H1 (cell line): Measurements from ENCODE around the gene PAWR. TPM values are rescaled to one million over a fixed set of nuclear protein-coding genes. Genes with fewer than 3 reads are reported as not detected.

Source experiments
- CTCF ChIA-PET: fragments of 300-600 bp; sonication (Branson Sonifier 250); formaldehyde crosslinking; loops from one replicate; lab custom pipeline; 2021; ENCODE audit not compliant: partially characterized antibody; lab: Charles Lee
- POLR2A ChIA-PET: fragments of 300-600 bp; sonication (Branson Sonifier 250); formaldehyde crosslinking; loops from one replicate; lab custom pipeline; 2021; ENCODE audit warnings: inconsistent platforms; ENCODE audit not compliant: partially characterized antibody; lab: Charles Lee
- DNase-seq, 2 experiments: peaks; one replicate each; pipeline versions ENCODE4 v3.0.0 to v3.0.0-alpha.2; 2010 to 2022; ENCODE audit warnings: low spot score in 2 of 2, low read depth in 1 of 2, mixed read lengths in 1 of 2
- FAIRE-seq: peaks from 2 replicates; lab custom pipeline; 2011; peaks lifted over from hg19 to GRCh38; lab: Jason Lieb, UNC
- H2AFZ ChIP-seq: 2 replicates; pipeline ENCODE4 v1.8.1; 2012; ENCODE audit warnings: low read length, inconsistent platforms
- H2AK5ac ChIP-seq: 2 replicates; pipeline ENCODE4 v1.6.1; 2013; ENCODE audit warnings: low read depth, low read length
- H2BK120ac ChIP-seq: replicated peaks from 2 replicates; pipeline ENCODE3; 2013; ENCODE audit warnings: low read depth, low read length, inconsistent platforms
- H2BK12ac ChIP-seq: 2 replicates; pipeline ENCODE4 v1.6.1; 2013; ENCODE audit warnings: low read depth, low read length
- H2BK15ac ChIP-seq: 2 replicates; pipeline ENCODE4 v1.6.1; 2013; ENCODE audit warnings: low read length
- H2BK20ac ChIP-seq: 2 replicates; pipeline ENCODE4 v1.6.1; 2013; ENCODE audit warnings: low read length
- H2BK5ac ChIP-seq: 2 replicates; pipeline ENCODE4 v1.6.1; 2013; ENCODE audit warnings: low read depth, low read length
- H3K14ac ChIP-seq: 2 replicates; pipeline ENCODE4 v1.6.1; 2013; ENCODE audit warnings: inconsistent platforms; ENCODE audit not compliant: insufficient read length
- H3K18ac ChIP-seq: 2 replicates; pipeline ENCODE4 v1.6.1; 2013; ENCODE audit warnings: low read length; ENCODE audit errors: extremely low read depth
- H3K23ac ChIP-seq: 2 replicates; pipeline ENCODE4 v1.6.1; 2013; ENCODE audit warnings: inconsistent platforms; ENCODE audit not compliant: insufficient read length
- H3K23me2 ChIP-seq: 2 replicates; pipeline ENCODE4 v1.6.1; 2013; ENCODE audit warnings: low read depth, low read length
- H3K27ac ChIP-seq: 2 replicates; pipeline ENCODE4 v1.6.1; 2011; ENCODE audit warnings: low read depth, low read length, inconsistent platforms
- H3K27me3 ChIP-seq, 4 experiments: replicated peaks in 1 of 4; 1 replicate in 1 of 4; 2 replicates in 3 of 4; pipeline versions ENCODE4 v1.6.1 to v1.8.1; 2011 to 2013; ENCODE audit warnings: low read length in 3 of 4, mild to moderate bottlenecking in 3 of 4, inconsistent platforms in 2 of 4, mixed read lengths in 2 of 4, moderate library complexity in 1 of 4; ENCODE audit not compliant: control insufficient read depth in 3 of 4, insufficient read depth in 3 of 4; ENCODE audit errors: extremely low read depth in 1 of 4
- H3K36me3 ChIP-seq, 4 experiments: 2 replicates each; pipeline versions ENCODE4 v1.6.1 to v1.8.1; 2011 to 2013; ENCODE audit warnings: mild to moderate bottlenecking in 4 of 4, low read length in 3 of 4, moderate library complexity in 2 of 4, control low read depth in 1 of 4, inconsistent platforms in 1 of 4; ENCODE audit not compliant: insufficient read depth in 4 of 4, control insufficient read depth in 2 of 4
- H3K4ac ChIP-seq: replicated peaks from 2 replicates; pipeline ENCODE3; 2013; ENCODE audit warnings: low read length, low read depth, mixed read lengths, inconsistent platforms; ENCODE audit not compliant: insufficient read length
- H3K4me1 ChIP-seq, 4 experiments: replicated peaks in 1 of 4; 1 replicate in 1 of 4; 2 replicates in 3 of 4; pipeline versions ENCODE4 v1.6.1 to v1.8.1; 2011 to 2013; ENCODE audit warnings: low read length in 3 of 4, inconsistent platforms in 2 of 4, mixed read lengths in 1 of 4; ENCODE audit not compliant: insufficient read depth in 4 of 4, control insufficient read depth in 3 of 4
- H3K4me2 ChIP-seq, 2 experiments: 2 replicates each; pipeline versions ENCODE4 v1.6.1 to v1.8.1; 2011 to 2013; ENCODE audit warnings: low read depth in 2 of 2, low read length in 2 of 2, control low read depth in 1 of 2, inconsistent platforms in 1 of 2, mild to moderate bottlenecking in 1 of 2; ENCODE audit not compliant: insufficient read depth in 1 of 2
- H3K4me3 ChIP-seq, 4 experiments: fragments of 200-600, 300-600 bp in 1 of 4; sonication (generic), shearing (Covaris generic), sonication (Bioruptor Twin) in 1 of 4; 2 replicates each; pipeline versions ENCODE4 v1.5.1 to v1.8.1; 2011 to 2016; ENCODE audit warnings: low read length in 4 of 4, low read depth in 3 of 4, control low read depth in 2 of 4, inconsistent platforms in 2 of 4, mild to moderate bottlenecking in 2 of 4, mixed read lengths in 1 of 4, moderate library complexity in 1 of 4; ENCODE audit not compliant: insufficient read depth in 2 of 4; ENCODE audit errors: extremely low read depth in 1 of 4
- H3K56ac ChIP-seq: replicated peaks from 2 replicates; pipeline ENCODE3; 2013; ENCODE audit warnings: low read depth, mild to moderate bottlenecking, mixed read lengths, low read length, inconsistent platforms; ENCODE audit not compliant: insufficient read length
- H3K79me1 ChIP-seq: 2 replicates; pipeline ENCODE4 v1.6.1; 2013; ENCODE audit warnings: low read depth, low read length, control low read depth
- H3K79me2 ChIP-seq, 2 experiments: 2 replicates each; pipeline versions ENCODE4 v1.6.1 to v1.8.1; 2012 to 2013; ENCODE audit warnings: low read length in 2 of 2, mild to moderate bottlenecking in 2 of 2, inconsistent platforms in 1 of 2; ENCODE audit not compliant: insufficient read depth in 2 of 2, control insufficient read depth in 1 of 2
- H3K9ac ChIP-seq, 4 experiments: replicated peaks in 1 of 4; 1 replicate in 1 of 4; 2 replicates in 3 of 4; pipeline versions ENCODE4 v1.6.1 to v1.8.1; 2011 to 2013; ENCODE audit warnings: low read depth in 3 of 4, low read length in 3 of 4, control low read depth in 2 of 4, mild to moderate bottlenecking in 2 of 4, moderate library complexity in 2 of 4, inconsistent platforms in 1 of 4; ENCODE audit errors: extremely low read depth in 1 of 4
- H3K9me3 ChIP-seq, 2 experiments: 2 replicates each; pipeline versions ENCODE4 v1.6.1 to v1.8.1; 2012 to 2013; ENCODE audit warnings: mild to moderate bottlenecking in 2 of 2, moderate library complexity in 2 of 2, control low read depth in 1 of 2, inconsistent platforms in 1 of 2, low read depth in 1 of 2, low read length in 1 of 2, mixed read lengths in 1 of 2; ENCODE audit not compliant: insufficient read depth in 2 of 2
- H4K20me1 ChIP-seq, 2 experiments: replicated peaks in 1 of 2; 2 replicates each; pipeline versions ENCODE3 to v1.8.1; 2011 to 2013; ENCODE audit warnings: inconsistent platforms in 2 of 2, low read length in 2 of 2, mild to moderate bottlenecking in 1 of 2; ENCODE audit not compliant: insufficient read depth in 2 of 2, control insufficient read depth in 1 of 2
- H4K5ac ChIP-seq: 2 replicates; pipeline ENCODE4 v1.6.1; 2013; ENCODE audit warnings: low read length, low read depth, mixed read lengths, inconsistent platforms; ENCODE audit not compliant: insufficient read length
- H4K8ac ChIP-seq: 2 replicates; pipeline ENCODE4 v1.8.0; 2013; ENCODE audit warnings: mild to moderate bottlenecking, moderate library complexity, low read length, inconsistent platforms; ENCODE audit not compliant: insufficient read depth; ENCODE audit errors: extremely low read depth
- H4K91ac ChIP-seq: replicated peaks from 2 replicates; pipeline ENCODE3; 2013; ENCODE audit warnings: low read length, mixed read lengths, inconsistent platforms; ENCODE audit not compliant: insufficient read length
- BCL11A ChIP-seq, 2 experiments: IDR thresholded peaks; one replicate each; pipeline ENCODE4 v1.6.1; 2011; ENCODE audit warnings: low read depth in 2 of 2, low read length in 2 of 2, mild to moderate bottlenecking in 2 of 2
- BRCA1 ChIP-seq: IDR thresholded peaks from 2 replicates; pipeline ENCODE4 v1.6.1; 2012; ENCODE audit warnings: low read depth, low read length, improper control_type of control experiment
- CEBPB ChIP-seq: IDR thresholded peaks from 2 replicates; pipeline ENCODE4 v1.6.1; 2012; ENCODE audit warnings: low read depth, low read length
- E2F6 ChIP-seq: IDR thresholded peaks from 2 replicates; pipeline ENCODE4 v1.6.1; 2012; ENCODE audit warnings: inconsistent platforms
- EGR1 ChIP-seq: IDR thresholded peaks from 2 replicates; pipeline ENCODE4 v1.6.1; 2011; ENCODE audit warnings: low read depth, low read length, borderline replicate concordance
- JUN ChIP-seq: IDR thresholded peaks from 2 replicates; pipeline ENCODE4 v1.6.1; 2011; ENCODE audit warnings: low read depth, mild to moderate bottlenecking, improper control_type of control experiment, low read length
- KDM5A ChIP-seq: fragments of 200-600 bp; IDR thresholded peaks from 2 replicates; pipeline ENCODE4 v1.7.1; 2012; ENCODE audit warnings: mild to moderate bottlenecking, low read length, inconsistent platforms, mixed read lengths
- POLR2A ChIP-seq, 2 experiments: IDR thresholded peaks; 1 replicate in 1 of 2; 2 replicates in 1 of 2; pipeline ENCODE4 v1.6.1; 2011; ENCODE audit warnings: low read depth in 2 of 2, low read length in 2 of 2, mild to moderate bottlenecking in 2 of 2; ENCODE audit errors: control extremely low read depth in 1 of 2
- POLR2AphosphoS5 ChIP-seq: IDR thresholded peaks from 2 replicates; pipeline ENCODE4 v1.6.1; 2011; ENCODE audit warnings: low read depth, low read length
- POU5F1 ChIP-seq: IDR thresholded peaks from 2 replicates; pipeline ENCODE4 v1.6.1; 2011; ENCODE audit warnings: low read depth, mild to moderate bottlenecking, low read length, moderate library complexity
- RNF2 ChIP-seq: fragments of 200-900, 300-1000 bp; sonication (generic); IDR thresholded peaks from 2 replicates; pipeline ENCODE4 v1.7.1; 2016; ENCODE audit warnings: borderline replicate concordance, low read depth, mild to moderate bottlenecking, antibody characterized with exemption, low read length; ENCODE audit not compliant: poor library complexity, severe bottlenecking; ENCODE audit errors: missing control alignments
- SIRT6 ChIP-seq: IDR thresholded peaks from one replicate; pipeline ENCODE4 v1.7.1; 2012; ENCODE audit warnings: low read length, inconsistent platforms
- TCF12 ChIP-seq: IDR thresholded peaks from 2 replicates; pipeline ENCODE4 v1.6.1; 2011; ENCODE audit warnings: low read depth, mild to moderate bottlenecking, low read length
- YY1 ChIP-seq: IDR thresholded peaks from 2 replicates; pipeline ENCODE4 v1.6.1; 2011; ENCODE audit warnings: low read depth, mild to moderate bottlenecking, low read length
- WGBS, 2 experiments: shearing (Covaris generic) in 1 of 2; methylation state at CpG; one replicate each; pipeline versions ENCODE4 v1.1.6 to v1.1.7; 2013 to 2015; ENCODE audit warnings: low lambda C conversion rate in 2 of 2, mixed read lengths in 2 of 2, inconsistent platforms in 1 of 2, low coverage in 1 of 2, missing lambda C conversion rate in 1 of 2; ENCODE audit not compliant: insufficient replicate concordance in 2 of 2, insufficient coverage in 1 of 2, insufficient read length in 1 of 2; ENCODE audit errors: extremely low coverage in 1 of 2, missing lambda C conversion rate in 1 of 2; 5-methylcytosine and 5-hydroxymethylcytosine counted together
- polyA plus RNA-seq, 7 experiments: library from polyadenylated mRNA; depleted of rRNA in 3 of 7; stranded (reverse) in 5 of 7; unstranded in 2 of 7; fragments of >200 nt in 5 of 7; fragments of 200-250 nt in 2 of 7; gene quantifications; 1 replicate in 5 of 7; 2 replicates in 1 of 7; 4 replicates in 1 of 7; pipeline versions ENCODE4 v1.2.1 to v1.2.3, GENCODE V29; 2011 to 2013; ENCODE audit warnings: missing spikeins in 2 of 7, mixed read lengths in 2 of 7
- total RNA-seq: library from RNA; stranded (reverse); fragmentation: NEBNext Ultra II Directional; extraction: Animal tissue kit (Norgen Biotek cat#: 25700); gene quantifications from 2 replicates; pipeline ENCODE4 v1.2.1, GENCODE V29; 2021

PAWR gene
- total and polyA plus RNA-seq, 2 of the 8 experiments (the other 6 are each of a cell fraction or from before 2014, with no cell fraction given): 28.3 to 327 TPM

GRCh38 chr12:79566452-79567174 lies 124.2 kb downstream of the PAWR start:
- Histone ChIP-seq H3K4me2 (no peak overlapping the region), H2BK15ac (no peak overlapping the region), H3K79me2 (no peaks in the 10 kb centered on the region; a peak in 2 of 4 replicates), H3K27me3 (no peaks in the 10 kb centered on the region), H3K23me2 (no peaks in the 10 kb centered on the region), H3K79me1 (no peaks in the 10 kb centered on the region), H4K91ac (no peak overlapping the region), H2AK5ac (no peak overlapping the region), H3K27ac (no peak overlapping the region), H3K23ac (no peak overlapping the region), H2BK12ac (no peak overlapping the region), H3K56ac (no peak overlapping the region), H3K9ac (no peak overlapping the region), H4K8ac (no peak overlapping the region), H3K18ac (no peak overlapping the region), H2AFZ (no peak overlapping the region), H4K20me1 (no peaks in the 10 kb centered on the region), H3K4ac (no peak overlapping the region), H2BK5ac (no peak overlapping the region), H2BK20ac (no peak overlapping the region), H2BK120ac (no peak overlapping the region), H3K4me1 (no peaks in the 10 kb centered on the region), H3K14ac (no peak overlapping the region), H3K36me3 (peaks cover 5 to 72% (median 38%) of the 10 kb centered on the region in 4 experiments; a peak in 7 of 8 replicates), H3K4me3 (no peak overlapping the region), H4K5ac (no peak overlapping the region), H3K9me3 (peaks cover 22 to 34% of the 10 kb centered on the region in 2 experiments)
- ChIA-PET CTCF (interaction anchor here (0.9 kb wide), 1 partner anchor 13 kb away, joined by 3 read pairs; no protein-coding TSS in a partner anchor), POLR2A (no interaction called here)
- 89% methylated on average over 4 of the region's 4 CpGs; no CpG with 5 or more reads in 1 of the 2 experiments for WGBS, 2 experiments
- DNase-seq (no peak), FAIRE-seq (no peak)
- TF ChIP-seq SIRT6 (no peak), POLR2AphosphoS5 (no peak), E2F6 (no peak), JUN (no peak), KDM5A (no peak), EGR1 (no peak), YY1 (no peak), POU5F1 (no peak), TCF12 (no peak), BRCA1 (no peak), BCL11A (IDR thresholded peaks at IDR 0.05; ENCODE audit: low read depth in 2 of 2, low read length in 2 of 2) (no peak), POLR2A (IDR thresholded peaks at IDR 0.05; ENCODE audit: control extremely low read depth in 1 of 2, low read depth in 2 of 2, low read length in 2 of 2) (no peak), RNF2 (no peak), CEBPB (no peak)
